Brain microvascular endothelial cell (primary cell): ENCODE data around the gene CYB561.
"Not testable (repeated sequence)": the region's sequence is repeated elsewhere in the genome, so short reads cannot be mapped to it uniquely, and the experiment has no call there.

Experiments
- DNase-seq: peaks from one replicate; pipeline ENCODE4 v3.0.0-alpha.2; 2020
- H3K27ac ChIP-seq: fragments of 250-450 bp; sonication (Bioruptor Pico); 2 replicates; pipeline ENCODE4 v1.5.1; 2020; ENCODE audit warnings: mild to moderate bottlenecking, moderate library complexity
- H3K27me3 ChIP-seq: fragments of 250-450 bp; sonication (Bioruptor Pico); replicated peaks from 2 replicates; pipeline ENCODE4 v1.5.1; 2020; ENCODE audit warnings: mild to moderate bottlenecking
- H3K36me3 ChIP-seq: fragments of 250-450 bp; sonication (Bioruptor Pico); replicated peaks from 2 replicates; pipeline ENCODE4 v1.5.1; 2020; ENCODE audit warnings: mild to moderate bottlenecking
- H3K4me3 ChIP-seq: 2 replicates; pipeline ENCODE4 v1.5.1; 2011; ENCODE audit warnings: low read depth, mild to moderate bottlenecking, control low read depth, low read length, moderate library complexity
- CTCF ChIP-seq: IDR thresholded peaks from 2 replicates; pipeline ENCODE4 v1.5.1; 2011; ENCODE audit warnings: low read depth, mild to moderate bottlenecking, moderate library complexity, low read length, control low read depth, inconsistent platforms; ENCODE audit errors: missing control alignments
- in situ Hi-C: cut with HindIII; loops from 2 replicates; pipeline ENCODE4 v1.10.0; 2017; ENCODE audit warnings: low sequenced_read_pairs, low pct_ligation_motif_present

CYB561 gene

GRCh38 chr17:63455417-63455816 is 9.3 kb upstream of the CYB561 start:
- no peak for TF ChIP-seq CTCF
- H3K4me3 ChIP-seq: no peak overlapping the region
- in situ Hi-C loops: no loop called here
- H3K36me3 ChIP-seq: no peaks in the 10 kb centered on the region
- no peaks in the 10 kb centered on the region for H3K27me3 ChIP-seq
- DNase-seq: no peak
- H3K27ac ChIP-seq: no peak overlapping the region

- H3K27ac ChIP-seq: no peak overlapping the region
- no peaks in the 10 kb centered on the region for H3K27me3 ChIP-seq
- TF ChIP-seq CTCF: no peak
- DNase-seq: no peak
- H3K36me3 ChIP-seq: no peaks in the 10 kb centered on the region
- no peak overlapping the region for H3K4me3 ChIP-seq
- in situ Hi-C loops: no loop called here
Measured at GRCh38 chr17:63454915-63455314, 8.8 kb upstream of the CYB561 start.

GRCh38 chr17:63454357-63454756 is 8.3 kb upstream of the CYB561 start:
- H3K27ac ChIP-seq, H3K27me3 ChIP-seq, DNase-seq, H3K36me3 ChIP-seq, H3K4me3 ChIP-seq, in situ Hi-C loops: not testable (repeated sequence)

- in situ Hi-C loops: no loop called here
- Histone ChIP-seq H3K27me3 (no peaks in the 10 kb centered on the region), H3K36me3 (no peaks in the 10 kb centered on the region), H3K27ac (no peak overlapping the region), H3K4me3 (no peak overlapping the region)
- no peak for DNase-seq
- TF ChIP-seq CTCF: no peak
Measured at GRCh38 chr17:63452962-63453551, 7.0 kb upstream of the CYB561 start.

GRCh38 chr17:63452046-63452961 is 6.2 kb upstream of the CYB561 start:
- no peak for DNase-seq
- no peaks in the 10 kb centered on the region for H3K36me3 ChIP-seq
- no peak overlapping the region for H3K27ac ChIP-seq
- no peak for TF ChIP-seq CTCF
- no peaks in the 10 kb centered on the region for H3K27me3 ChIP-seq
- no peak overlapping the region for H3K4me3 ChIP-seq
- in situ Hi-C loops: no loop called here

GRCh38 chr17:63451150-63451549 is 5.0 kb upstream of the CYB561 start:
- DNase-seq: no peak
- in situ Hi-C loops: no loop called here
- Histone ChIP-seq H3K4me3 (no peak overlapping the region), H3K36me3 (no peaks in the 10 kb centered on the region), H3K27me3 (no peaks in the 10 kb centered on the region), H3K27ac (no peak overlapping the region)
- TF ChIP-seq CTCF: no peak
